DND-41 (cell line): ENCODE measurements around the gene OSTF1.

ENCODE experiments used
- EZH2 ChIP-seq: IDR thresholded peaks from 3 replicates; pipeline ENCODE4 v1.6.1; 2012; ENCODE audit warnings: borderline replicate concordance, low read depth, mild to moderate bottlenecking, moderate library complexity, low read length, inconsistent platforms; ENCODE audit not compliant: severe bottlenecking
- TF ChIP-seq, protein P1 (sequence below): IDR thresholded peaks from 2 replicates; pipeline ENCODE4 v1.5.1; 2012; ENCODE audit warnings: borderline replicate concordance, low read length, moderate library complexity, mild to moderate bottlenecking; ENCODE audit not compliant: poor library complexity, severe bottlenecking; ENCODE audit errors: extremely low read depth

DNA sequence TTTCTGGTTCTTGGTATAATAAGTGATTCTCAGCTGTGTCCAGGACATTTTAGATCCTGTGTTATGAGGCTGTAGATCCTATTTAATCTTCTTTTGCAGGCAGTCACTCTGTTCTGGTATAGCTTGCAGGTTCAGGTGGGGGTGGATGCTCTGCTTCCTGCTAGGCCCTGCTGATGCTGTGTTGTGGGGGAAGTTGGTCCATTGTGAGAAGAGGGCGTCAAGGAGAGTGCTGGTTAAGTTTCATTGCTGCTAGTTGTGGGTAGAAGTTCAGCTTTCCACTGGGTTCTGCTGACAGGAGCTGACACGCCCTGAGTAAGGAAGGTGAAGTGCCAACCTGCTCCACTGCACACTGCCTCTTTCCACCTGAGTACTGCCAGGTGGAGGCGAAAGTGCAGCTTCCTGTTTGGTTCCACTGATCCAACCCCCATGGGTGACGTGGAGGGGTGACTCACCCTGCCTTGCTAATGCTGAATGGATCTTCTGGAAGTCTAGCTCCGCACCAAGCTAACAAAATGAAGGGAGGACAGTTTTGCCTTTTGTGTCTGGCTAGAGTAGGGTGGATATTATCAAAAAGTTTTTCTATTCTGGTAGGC lies 16.7 kb upstream of the OSTF1 start:
- TF ChIP-seq, protein P1, sequence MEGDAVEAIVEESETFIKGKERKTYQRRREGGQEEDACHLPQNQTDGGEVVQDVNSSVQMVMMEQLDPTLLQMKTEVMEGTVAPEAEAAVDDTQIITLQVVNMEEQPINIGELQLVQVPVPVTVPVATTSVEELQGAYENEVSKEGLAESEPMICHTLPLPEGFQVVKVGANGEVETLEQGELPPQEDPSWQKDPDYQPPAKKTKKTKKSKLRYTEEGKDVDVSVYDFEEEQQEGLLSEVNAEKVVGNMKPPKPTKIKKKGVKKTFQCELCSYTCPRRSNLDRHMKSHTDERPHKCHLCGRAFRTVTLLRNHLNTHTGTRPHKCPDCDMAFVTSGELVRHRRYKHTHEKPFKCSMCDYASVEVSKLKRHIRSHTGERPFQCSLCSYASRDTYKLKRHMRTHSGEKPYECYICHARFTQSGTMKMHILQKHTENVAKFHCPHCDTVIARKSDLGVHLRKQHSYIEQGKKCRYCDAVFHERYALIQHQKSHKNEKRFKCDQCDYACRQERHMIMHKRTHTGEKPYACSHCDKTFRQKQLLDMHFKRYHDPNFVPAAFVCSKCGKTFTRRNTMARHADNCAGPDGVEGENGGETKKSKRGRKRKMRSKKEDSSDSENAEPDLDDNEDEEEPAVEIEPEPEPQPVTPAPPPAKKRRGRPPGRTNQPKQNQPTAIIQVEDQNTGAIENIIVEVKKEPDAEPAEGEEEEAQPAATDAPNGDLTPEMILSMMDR, result no peak
- no peak for TF ChIP-seq EZH2
